HCT116 (cell line): ENCODE data around the gene GLDC.

Source experiments
- CEBPB ChIP-seq: IDR thresholded peaks from 2 replicates; pipeline ENCODE4 v1.6.1; 2012; ENCODE audit warnings: low read depth
- ELF1 ChIP-seq: IDR thresholded peaks from 2 replicates; pipeline ENCODE4 v1.6.1; 2012; ENCODE audit warnings: low read depth, borderline replicate concordance
- EZH2 ChIP-seq: fragments of 200-600 bp; sonication (generic); IDR thresholded peaks from 2 replicates; pipeline ENCODE4 v1.6.1; 2017; ENCODE audit warnings: antibody characterized with exemption, mixed run types
- FOSL1 ChIP-seq: IDR thresholded peaks from 2 replicates; pipeline ENCODE4 v1.6.1; 2012; ENCODE audit warnings: low read depth
- JUND ChIP-seq: IDR thresholded peaks from 2 replicates; pipeline ENCODE4 v1.6.1; 2012
- POLR2AphosphoS5 ChIP-seq: IDR thresholded peaks from 2 replicates; pipeline ENCODE4 v1.6.1; 2011; ENCODE audit warnings: mild to moderate bottlenecking, low read depth, low read length, moderate library complexity
- SIN3A ChIP-seq: IDR thresholded peaks from 2 replicates; pipeline ENCODE4 v1.6.1; 2012; ENCODE audit warnings: low read depth
- SP1 ChIP-seq: IDR thresholded peaks from 2 replicates; pipeline ENCODE4 v1.6.1; 2012; ENCODE audit warnings: low read depth
- TCF7L2 ChIP-seq: IDR thresholded peaks from 2 replicates; pipeline ENCODE4 v1.7.0; 2011; ENCODE audit warnings: borderline replicate concordance, inconsistent platforms; ENCODE audit not compliant: insufficient read depth, insufficient read length; ENCODE audit errors: extremely low read depth
- ZBTB33 ChIP-seq: IDR thresholded peaks from 2 replicates; pipeline ENCODE4 v1.6.1; 2011; ENCODE audit warnings: mild to moderate bottlenecking, low read length, moderate library complexity; ENCODE audit not compliant: insufficient replicate concordance; ENCODE audit errors: extremely low read depth
- TF ChIP-seq, protein P1 (sequence below), 3 experiments: fragments of 200-600 bp in 1 of 3; sonication (generic) in 1 of 3; IDR thresholded peaks in 2 of 3; conservative IDR thresholded peaks in 1 of 3; 2 replicates each; pipeline ENCODE4 v1.5.1; 2012 to 2017; ENCODE audit warnings: low read depth in 2 of 3, low read length in 2 of 3, antibody characterized with exemption in 1 of 3, borderline replicate concordance in 1 of 3, control low read depth in 1 of 3, mild to moderate bottlenecking in 1 of 3, mixed read lengths in 1 of 3, mixed run types in 1 of 3, moderate library complexity in 1 of 3; ENCODE audit not compliant: insufficient read depth in 1 of 3
- TF ChIP-seq, protein P2 (sequence below): IDR thresholded peaks from 2 replicates; pipeline ENCODE4 v1.6.1; 2012; ENCODE audit warnings: low read depth

DNA sequence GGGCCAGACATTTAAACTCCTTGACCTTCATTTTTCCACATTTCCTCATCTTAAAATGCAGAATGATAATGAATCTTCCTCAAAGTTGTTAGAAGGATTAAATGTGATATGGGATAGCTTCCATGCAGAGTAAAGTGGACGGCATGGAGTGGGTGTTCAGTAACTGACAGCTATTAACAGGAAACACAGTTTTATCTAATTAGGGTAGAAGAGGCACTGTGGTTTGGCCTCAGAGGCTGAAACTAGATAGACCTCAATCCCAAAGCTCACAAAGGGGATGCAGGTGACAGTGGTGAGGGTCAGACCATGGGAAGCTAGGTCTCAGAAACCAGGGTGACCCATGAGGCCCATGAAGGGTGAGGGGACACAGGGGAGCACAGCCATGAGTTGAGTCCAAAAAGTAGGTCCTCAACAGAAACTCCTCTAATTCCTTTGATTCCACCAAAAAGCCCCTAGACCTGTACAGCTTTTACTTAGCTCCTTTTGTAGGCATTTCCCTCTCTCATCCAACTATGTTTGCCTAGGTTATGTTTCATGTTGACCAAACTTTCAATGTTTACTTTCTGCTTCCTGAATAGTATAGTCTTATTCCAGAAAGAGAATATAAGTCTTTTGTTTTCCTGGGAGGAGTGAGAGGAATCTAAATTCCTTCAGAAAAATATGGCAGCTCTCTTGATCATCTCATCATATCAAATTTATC, 27.9 kb upstream of the GLDC start:
- TF ChIP-seq, protein P1, sequence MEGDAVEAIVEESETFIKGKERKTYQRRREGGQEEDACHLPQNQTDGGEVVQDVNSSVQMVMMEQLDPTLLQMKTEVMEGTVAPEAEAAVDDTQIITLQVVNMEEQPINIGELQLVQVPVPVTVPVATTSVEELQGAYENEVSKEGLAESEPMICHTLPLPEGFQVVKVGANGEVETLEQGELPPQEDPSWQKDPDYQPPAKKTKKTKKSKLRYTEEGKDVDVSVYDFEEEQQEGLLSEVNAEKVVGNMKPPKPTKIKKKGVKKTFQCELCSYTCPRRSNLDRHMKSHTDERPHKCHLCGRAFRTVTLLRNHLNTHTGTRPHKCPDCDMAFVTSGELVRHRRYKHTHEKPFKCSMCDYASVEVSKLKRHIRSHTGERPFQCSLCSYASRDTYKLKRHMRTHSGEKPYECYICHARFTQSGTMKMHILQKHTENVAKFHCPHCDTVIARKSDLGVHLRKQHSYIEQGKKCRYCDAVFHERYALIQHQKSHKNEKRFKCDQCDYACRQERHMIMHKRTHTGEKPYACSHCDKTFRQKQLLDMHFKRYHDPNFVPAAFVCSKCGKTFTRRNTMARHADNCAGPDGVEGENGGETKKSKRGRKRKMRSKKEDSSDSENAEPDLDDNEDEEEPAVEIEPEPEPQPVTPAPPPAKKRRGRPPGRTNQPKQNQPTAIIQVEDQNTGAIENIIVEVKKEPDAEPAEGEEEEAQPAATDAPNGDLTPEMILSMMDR (IDR thresholded peaks at IDR 0.05 in 2 of 3, conservative IDR thresholded peaks at IDR 0.05 in 1 of 3; ENCODE audit: borderline replicate concordance in 1 of 3, insufficient read depth in 1 of 3, low read depth in 2 of 3, low read length in 2 of 3) = no peak
- no peak for TF ChIP-seq SP1
- no peak for TF ChIP-seq EZH2
- TF ChIP-seq CEBPB = no peak
- TF ChIP-seq SIN3A = no peak
- no peak for TF ChIP-seq TCF7L2
- no peak for TF ChIP-seq POLR2AphosphoS5
- no peak for TF ChIP-seq ELF1
- TF ChIP-seq, protein P2, sequence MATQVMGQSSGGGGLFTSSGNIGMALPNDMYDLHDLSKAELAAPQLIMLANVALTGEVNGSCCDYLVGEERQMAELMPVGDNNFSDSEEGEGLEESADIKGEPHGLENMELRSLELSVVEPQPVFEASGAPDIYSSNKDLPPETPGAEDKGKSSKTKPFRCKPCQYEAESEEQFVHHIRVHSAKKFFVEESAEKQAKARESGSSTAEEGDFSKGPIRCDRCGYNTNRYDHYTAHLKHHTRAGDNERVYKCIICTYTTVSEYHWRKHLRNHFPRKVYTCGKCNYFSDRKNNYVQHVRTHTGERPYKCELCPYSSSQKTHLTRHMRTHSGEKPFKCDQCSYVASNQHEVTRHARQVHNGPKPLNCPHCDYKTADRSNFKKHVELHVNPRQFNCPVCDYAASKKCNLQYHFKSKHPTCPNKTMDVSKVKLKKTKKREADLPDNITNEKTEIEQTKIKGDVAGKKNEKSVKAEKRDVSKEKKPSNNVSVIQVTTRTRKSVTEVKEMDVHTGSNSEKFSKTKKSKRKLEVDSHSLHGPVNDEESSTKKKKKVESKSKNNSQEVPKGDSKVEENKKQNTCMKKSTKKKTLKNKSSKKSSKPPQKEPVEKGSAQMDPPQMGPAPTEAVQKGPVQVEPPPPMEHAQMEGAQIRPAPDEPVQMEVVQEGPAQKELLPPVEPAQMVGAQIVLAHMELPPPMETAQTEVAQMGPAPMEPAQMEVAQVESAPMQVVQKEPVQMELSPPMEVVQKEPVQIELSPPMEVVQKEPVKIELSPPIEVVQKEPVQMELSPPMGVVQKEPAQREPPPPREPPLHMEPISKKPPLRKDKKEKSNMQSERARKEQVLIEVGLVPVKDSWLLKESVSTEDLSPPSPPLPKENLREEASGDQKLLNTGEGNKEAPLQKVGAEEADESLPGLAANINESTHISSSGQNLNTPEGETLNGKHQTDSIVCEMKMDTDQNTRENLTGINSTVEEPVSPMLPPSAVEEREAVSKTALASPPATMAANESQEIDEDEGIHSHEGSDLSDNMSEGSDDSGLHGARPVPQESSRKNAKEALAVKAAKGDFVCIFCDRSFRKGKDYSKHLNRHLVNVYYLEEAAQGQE = no peak
- TF ChIP-seq ZBTB33 = no peak
- TF ChIP-seq FOSL1 = no peak
- TF ChIP-seq JUND = no peak
